GM12801 (cell line): Measurements from ENCODE around the gene TRDN.

ENCODE experiments used
- CTCF ChIP-seq: IDR thresholded peaks from one replicate; pipeline ENCODE4 v1.5.1; 2011; ENCODE audit warnings: control low read depth; ENCODE audit not compliant: insufficient read length; ENCODE audit errors: extremely low read depth

TRDN gene

GRCh38 chr6:123562677-123563076, 74.1 kb downstream of the TRDN start:
- no peak for TF ChIP-seq CTCF

- TF ChIP-seq CTCF: no peak
Measured at GRCh38 chr6:123562264-123562663, 74.5 kb downstream of the TRDN start.

GRCh38 chr6:123551939-123552707, 84.6 kb downstream of the TRDN start:
- no peak for TF ChIP-seq CTCF

GRCh38 chr6:123550052-123550617, 86.6 kb downstream of the TRDN start:
- no peak for TF ChIP-seq CTCF

- no peak for TF ChIP-seq CTCF
Measured at GRCh38 chr6:123549476-123549875, 87.3 kb downstream of the TRDN start.

- no peak for TF ChIP-seq CTCF
Measured at GRCh38 chr6:123547216-123547978, 89.4 kb downstream of the TRDN start.

GRCh38 chr6:123546537-123546936, 90.2 kb downstream of the TRDN start:
- TF ChIP-seq CTCF: no peak
